Measurements from ENCODE around the gene SLC12A4. TPM values are rescaled to one million over a fixed set of nuclear protein-coding genes. Genes with fewer than 3 reads are reported as not detected.
"Not testable (repeated sequence)": the region's sequence is repeated elsewhere in the genome, so short reads cannot be mapped to it uniquely, and the experiment has no call there.

The SLC12A4 gene
- total and polyA plus RNA-seq, 2 of the 13 experiments (the other 11 are each of a cell fraction or from before 2014, with no cell fraction given): 65.1 to 84.3 TPM

DNA sequence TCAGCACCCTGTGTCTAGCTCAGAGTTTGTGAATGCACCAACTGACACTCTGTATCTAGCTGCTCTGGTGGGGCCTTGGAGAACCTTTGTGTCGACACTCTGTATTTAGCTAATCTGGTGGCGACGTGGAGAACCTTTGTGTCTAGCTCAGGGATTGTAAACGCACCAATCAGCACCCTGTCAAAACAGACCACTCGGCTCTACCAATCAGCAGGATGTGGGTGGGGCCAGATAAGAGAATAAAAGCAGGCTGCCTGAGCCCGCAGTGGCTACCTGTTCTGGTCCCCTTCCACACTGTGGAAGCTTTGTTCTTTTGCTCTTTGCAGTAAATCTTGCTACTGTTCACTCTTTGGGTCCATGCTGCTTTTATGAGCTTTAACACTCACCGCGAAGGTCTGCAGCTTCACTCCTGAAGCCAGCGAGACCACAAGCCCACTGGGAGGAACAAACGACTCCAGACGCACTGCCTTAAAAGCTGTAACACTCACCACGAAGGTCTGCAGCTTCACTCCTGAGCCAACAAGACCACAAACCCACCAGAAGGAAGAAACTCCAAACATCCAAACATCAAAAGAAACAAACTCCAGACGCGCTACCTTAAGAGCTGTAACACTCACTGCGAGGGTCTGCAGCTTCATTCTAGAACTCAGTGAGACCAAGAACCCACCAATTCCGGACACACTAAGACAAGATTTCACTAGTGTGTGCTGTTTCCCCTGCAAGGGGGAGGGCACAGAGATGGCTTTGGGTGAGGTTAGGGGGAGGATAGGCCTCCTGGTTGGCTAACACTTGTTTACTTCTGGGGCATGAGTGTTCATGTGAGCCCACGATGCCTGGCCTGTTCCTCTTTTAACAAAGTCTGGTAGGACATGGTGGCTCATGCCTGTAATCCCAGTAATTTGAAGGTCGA is 30.6 kb upstream of the SLC12A4 start, which contains the start of gene DPEP2 (continued):
- TF ChIP-seq, protein P1, sequence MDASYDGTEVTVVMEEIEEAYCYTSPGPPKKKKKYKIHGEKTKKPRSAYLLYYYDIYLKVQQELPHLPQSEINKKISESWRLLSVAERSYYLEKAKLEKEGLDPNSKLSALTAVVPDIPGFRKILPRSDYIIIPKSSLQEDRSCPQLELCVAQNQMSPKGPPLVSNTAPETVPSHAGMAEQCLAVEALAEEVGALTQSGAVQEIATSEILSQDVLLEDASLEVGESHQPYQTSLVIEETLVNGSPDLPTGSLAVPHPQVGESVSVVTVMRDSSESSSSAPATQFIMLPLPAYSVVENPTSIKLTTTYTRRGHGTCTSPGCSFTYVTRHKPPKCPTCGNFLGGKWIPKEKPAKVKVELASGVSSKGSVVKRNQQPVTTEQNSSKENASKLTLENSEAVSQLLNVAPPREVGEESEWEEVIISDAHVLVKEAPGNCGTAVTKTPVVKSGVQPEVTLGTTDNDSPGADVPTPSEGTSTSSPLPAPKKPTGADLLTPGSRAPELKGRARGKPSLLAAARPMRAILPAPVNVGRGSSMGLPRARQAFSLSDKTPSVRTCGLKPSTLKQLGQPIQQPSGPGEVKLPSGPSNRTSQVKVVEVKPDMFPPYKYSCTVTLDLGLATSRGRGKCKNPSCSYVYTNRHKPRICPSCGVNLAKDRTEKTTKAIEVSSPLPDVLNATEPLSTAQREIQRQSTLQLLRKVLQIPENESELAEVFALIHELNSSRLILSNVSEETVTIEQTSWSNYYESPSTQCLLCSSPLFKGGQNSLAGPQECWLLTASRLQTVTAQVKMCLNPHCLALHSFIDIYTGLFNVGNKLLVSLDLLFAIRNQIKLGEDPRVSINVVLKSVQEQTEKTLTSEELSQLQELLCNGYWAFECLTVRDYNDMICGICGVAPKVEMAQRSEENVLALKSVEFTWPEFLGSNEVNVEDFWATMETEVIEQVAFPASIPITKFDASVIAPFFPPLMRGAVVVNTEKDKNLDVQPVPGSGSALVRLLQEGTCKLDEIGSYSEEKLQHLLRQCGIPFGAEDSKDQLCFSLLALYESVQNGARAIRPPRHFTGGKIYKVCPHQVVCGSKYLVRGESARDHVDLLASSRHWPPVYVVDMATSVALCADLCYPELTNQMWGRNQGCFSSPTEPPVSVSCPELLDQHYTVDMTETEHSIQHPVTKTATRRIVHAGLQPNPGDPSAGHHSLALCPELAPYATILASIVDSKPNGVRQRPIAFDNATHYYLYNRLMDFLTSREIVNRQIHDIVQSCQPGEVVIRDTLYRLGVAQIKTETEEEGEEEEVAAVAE (CRISPR knock-in tag; IDR thresholded peaks at IDR 0.05; ENCODE audit: borderline replicate concordance): peak; percentile 95
- 0 out of 2 replicates have a peak, but pooled peaks have one; percentile 5 for TF ChIP-seq DNMT1 (CRISPR knock-in tag; IDR thresholded peaks at IDR 0.05)
- TF ChIP-seq ZNF572 (CRISPR knock-in tag; IDR thresholded peaks at IDR 0.05): 0 out of 2 replicates have a peak, but pooled peaks have one; percentile 22
- 0 out of 2 replicates have a peak, but pooled peaks have one; percentile 11 for TF ChIP-seq SP2 (CRISPR knock-in tag; IDR thresholded peaks at IDR 0.05)
- TF ChIP-seq, protein P2, sequence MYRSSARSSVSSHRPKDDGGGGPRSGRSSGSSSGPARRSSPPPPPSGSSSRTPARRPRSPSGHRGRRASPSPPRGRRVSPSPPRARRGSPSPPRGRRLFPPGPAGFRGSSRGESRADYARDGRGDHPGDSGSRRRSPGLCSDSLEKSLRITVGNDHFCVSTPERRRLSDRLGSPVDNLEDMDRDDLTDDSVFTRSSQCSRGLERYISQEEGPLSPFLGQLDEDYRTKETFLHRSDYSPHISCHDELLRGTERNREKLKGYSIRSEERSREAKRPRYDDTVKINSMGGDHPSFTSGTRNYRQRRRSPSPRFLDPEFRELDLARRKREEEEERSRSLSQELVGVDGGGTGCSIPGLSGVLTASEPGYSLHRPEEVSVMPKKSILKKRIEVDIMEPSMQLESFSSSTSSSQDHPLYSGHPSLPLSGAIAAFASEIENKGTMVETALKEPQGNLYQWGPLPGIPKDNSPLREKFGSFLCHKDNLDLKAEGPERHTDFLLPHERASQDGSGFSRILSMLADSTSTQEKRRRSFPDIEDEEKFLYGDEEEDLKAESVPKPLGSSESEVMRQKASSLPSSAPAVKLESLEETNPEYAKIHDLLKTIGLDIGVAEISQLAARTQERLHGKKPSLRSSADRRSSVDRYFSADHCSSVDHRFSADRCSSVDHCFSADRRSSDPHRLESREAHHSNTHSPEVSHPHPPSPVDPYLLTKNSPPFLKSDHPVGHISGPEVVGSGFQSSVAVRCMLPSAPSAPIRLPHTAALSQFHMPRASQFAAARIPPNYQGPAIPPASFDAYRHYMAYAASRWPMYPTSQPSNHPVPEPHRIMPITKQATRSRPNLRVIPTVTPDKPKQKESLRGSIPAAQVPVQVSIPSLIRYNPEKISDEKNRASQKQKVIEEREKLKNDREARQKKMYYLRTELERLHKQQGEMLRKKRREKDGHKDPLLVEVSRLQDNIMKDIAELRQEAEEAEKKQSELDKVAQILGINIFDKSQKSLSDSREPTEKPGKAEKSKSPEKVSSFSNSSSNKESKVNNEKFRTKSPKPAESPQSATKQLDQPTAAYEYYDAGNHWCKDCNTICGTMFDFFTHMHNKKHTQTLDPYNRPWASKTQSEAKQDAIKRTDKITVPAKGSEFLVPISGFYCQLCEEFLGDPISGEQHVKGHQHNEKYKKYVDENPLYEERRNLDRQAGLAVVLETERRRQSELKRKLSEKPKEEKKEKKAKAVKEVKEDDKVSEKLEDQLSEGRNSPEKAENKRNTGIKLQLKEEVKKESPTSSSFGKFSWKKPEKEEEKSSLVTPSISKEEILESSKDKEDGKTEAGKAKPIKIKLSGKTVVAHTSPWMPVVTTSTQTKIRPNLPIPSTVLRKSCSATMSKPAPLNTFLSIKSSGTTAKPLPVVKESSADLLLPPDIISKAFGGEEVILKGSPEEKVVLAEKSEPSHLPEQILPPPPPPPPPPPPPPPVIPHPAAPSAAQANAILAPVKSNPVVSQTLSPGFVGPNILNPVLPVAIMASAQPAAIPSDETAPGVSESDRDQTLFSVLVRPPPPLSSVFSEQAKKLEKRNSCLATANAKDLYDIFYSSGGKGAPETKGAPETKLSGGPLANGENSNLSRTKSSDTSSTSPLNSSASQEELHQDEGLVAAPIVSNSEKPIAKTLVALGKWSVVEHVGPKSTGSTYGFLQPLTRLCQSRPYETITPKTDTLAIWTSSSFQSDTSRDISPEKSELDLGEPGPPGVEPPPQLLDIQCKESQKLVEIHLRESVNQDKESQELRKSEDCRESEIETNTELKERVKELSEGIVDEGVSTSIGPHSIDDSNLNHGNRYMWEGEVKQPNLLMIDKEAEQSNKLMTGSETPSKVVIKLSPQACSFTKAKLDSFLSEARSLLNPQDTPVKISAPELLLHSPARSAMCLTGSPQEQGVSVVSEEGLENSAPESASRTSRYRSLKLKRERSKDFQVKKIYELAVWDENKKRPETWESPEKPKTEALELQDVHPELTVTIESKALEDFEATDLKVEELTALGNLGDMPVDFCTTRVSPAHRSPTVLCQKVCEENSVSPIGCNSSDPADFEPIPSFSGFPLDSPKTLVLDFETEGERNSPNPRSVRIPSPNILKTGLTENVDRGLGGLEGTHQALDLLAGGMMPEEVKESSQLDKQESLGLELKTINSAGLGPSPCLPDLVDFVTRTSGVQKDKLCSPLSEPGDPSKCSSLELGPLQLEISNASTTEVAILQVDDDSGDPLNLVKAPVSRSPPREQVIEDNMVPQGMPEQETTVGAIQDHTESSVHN (CRISPR knock-in tag; IDR thresholded peaks at IDR 0.05): 0 out of 2 replicates have a peak, but pooled peaks have one; percentile 31
- TF ChIP-seq ZNF280D (CRISPR knock-in tag; IDR thresholded peaks at IDR 0.05): peak; percentile 88
- TF ChIP-seq SETDB1 (CRISPR knock-in tag; IDR thresholded peaks at IDR 0.05; ENCODE audit: borderline replicate concordance): peak; percentile 13; the same call in 1 of the 2 replicates
- peak; percentile 40; the same call in 1 of the 2 replicates for TF ChIP-seq CREB1 (IDR thresholded peaks at IDR 0.05)
- TF ChIP-seq CREB1 (CRISPR knock-in tag; IDR thresholded peaks at IDR 0.05): not testable (repeated sequence)
- peak; percentile 25; the same call in 1 of the 2 replicates for TF ChIP-seq BORCS8-MEF2B (CRISPR knock-in tag; IDR thresholded peaks at IDR 0.05)
